ENCODE results near the gene LOXL1.

DNA sequence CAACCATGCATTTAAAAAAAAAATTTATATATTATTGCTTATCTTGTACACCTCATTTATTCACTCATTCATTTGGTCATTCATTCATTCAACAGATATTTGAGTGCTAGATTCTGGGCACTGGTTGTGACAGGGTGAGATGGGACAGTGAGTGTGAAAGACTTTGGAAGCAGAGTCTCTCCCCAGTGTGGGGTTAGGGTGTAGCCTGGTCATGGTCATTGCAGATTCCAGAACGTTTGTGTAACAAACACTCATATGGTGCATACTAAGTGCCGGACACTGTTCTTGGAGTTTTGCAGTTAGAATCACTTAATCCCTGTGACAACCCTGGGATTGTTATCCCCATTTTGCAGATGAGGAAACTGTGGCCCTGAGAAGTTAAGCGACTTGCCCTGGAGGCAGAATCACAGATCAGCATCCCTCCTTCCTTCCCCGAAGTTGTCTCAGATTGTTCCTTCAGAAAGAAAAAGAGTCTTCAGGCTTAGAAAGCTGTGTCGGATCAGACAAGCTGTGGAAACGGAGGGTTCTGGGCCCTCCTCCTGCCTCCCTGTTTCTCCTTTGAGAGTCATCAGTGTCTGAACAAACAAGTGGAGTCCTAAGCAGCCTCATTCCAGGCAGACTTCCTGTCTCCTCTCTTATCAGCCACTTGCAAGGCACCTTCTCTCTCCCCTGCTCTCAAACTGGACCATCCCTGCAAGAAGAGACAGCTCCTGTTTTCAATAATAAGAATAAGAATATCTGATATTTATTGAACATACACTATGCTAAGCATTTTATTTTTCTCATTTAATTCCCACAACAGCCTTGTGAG is 6.3 kb downstream of the LOXL1 start:
- TF ChIP-seq EZH2 (IDR thresholded peaks at IDR 0.05; ENCODE audit: low read length), result no peak
- TF ChIP-seq, protein P1, sequence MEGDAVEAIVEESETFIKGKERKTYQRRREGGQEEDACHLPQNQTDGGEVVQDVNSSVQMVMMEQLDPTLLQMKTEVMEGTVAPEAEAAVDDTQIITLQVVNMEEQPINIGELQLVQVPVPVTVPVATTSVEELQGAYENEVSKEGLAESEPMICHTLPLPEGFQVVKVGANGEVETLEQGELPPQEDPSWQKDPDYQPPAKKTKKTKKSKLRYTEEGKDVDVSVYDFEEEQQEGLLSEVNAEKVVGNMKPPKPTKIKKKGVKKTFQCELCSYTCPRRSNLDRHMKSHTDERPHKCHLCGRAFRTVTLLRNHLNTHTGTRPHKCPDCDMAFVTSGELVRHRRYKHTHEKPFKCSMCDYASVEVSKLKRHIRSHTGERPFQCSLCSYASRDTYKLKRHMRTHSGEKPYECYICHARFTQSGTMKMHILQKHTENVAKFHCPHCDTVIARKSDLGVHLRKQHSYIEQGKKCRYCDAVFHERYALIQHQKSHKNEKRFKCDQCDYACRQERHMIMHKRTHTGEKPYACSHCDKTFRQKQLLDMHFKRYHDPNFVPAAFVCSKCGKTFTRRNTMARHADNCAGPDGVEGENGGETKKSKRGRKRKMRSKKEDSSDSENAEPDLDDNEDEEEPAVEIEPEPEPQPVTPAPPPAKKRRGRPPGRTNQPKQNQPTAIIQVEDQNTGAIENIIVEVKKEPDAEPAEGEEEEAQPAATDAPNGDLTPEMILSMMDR (optimal IDR thresholded peaks at IDR 0.05 in 1 of 3, IDR thresholded peaks at IDR 0.05 in 1 of 3, conservative IDR thresholded peaks at IDR 0.05 in 1 of 3; ENCODE audit: extremely low read depth in 1 of 3, insufficient read depth in 2 of 3, low read length in 3 of 3), result no peak

All from keratinocyte (primary cell).